ENCODE measurements around the gene GRIK3.

Gene GRIK3

DNA sequence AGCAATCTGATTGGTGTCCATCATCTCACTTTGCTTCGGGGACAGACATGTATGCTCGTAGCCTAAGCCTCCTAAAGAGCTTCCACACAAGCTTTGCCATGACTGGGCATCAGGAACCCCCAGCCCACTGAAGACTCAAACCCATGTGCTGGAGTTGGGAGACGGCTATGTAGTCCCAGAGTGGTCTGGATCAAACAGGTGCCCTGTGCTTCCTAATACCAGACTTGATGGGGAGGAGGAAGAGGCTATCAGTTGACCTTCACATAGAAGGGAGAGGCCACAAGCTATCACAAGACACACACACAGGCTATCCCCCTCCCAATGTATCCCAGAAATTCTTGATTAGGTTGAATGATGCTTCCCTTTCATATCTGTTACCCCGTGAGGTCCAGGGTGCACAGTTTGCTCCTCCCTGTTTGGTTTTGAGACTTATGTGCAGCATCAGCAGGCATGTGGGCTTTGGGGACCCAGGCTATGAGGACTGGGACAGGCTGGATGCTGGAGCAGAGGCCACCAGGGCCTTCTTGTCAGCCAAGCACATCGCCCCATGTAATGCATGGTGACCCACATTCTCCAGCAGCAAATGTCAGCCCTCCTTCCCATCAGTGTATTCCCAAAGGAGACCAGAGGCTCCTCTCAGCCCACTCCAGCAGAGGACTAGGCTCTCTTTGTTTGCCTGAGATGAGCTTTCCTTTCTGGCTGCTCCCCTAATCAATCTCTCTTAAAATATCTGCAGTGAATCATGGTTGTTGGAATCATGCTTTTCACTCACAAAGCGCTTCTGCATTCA is 159.8 kb downstream of the GRIK3 start:
- DNase-seq (ENCODE audit: low spot score): no peak

DNA sequence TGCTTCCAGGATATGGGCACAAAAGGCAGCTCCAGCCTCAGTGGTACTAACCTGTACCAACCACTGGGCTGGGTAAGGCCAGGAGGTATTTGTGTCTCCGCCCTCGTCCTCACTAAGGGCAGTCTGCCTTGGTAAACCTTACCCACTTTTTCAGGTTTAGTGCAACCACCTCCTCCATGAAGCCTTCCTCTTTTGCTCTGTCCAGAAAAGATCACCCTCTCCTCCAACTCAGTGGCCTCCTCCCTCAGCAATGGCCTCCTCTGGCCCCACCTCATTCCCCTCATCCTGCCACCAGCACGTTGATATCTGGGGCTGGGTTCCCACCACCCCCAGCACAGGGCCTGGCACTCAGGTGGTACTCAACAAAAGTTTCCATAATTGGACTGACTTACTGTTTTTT is 161.5 kb downstream of the GRIK3 start:
- no peak for DNase-seq (ENCODE audit: low spot score)

DNA sequence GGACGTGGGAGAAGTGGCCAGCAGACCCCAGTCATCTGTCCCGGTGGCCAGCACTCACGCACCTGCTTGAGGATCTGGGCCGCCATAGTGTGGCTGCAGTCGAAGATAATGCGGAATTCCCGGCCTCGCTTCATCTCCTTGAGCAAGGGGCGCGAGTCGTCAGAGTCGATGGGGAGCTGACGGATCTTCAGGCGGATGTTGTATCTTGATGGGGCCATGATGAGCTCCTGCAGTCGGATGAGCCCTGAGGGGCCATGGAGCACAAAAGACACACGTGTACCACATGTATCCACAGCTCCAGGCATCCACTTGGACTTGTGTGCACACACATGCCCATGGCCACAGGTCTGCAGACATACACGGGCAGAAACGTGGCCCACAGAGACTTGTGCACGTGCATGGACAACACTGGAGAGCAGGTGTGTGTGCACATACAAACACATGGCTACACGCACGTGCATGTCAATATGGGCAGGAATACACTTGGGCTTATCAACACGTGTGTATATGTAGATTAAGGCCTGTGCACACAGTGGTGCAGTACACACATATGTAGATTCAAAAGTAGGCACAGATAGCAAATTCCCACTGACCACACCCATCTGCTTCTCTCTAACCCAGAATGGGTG is 162.1 kb downstream of the GRIK3 start:
- no peak for DNase-seq (ENCODE audit: low spot score)

DNA sequence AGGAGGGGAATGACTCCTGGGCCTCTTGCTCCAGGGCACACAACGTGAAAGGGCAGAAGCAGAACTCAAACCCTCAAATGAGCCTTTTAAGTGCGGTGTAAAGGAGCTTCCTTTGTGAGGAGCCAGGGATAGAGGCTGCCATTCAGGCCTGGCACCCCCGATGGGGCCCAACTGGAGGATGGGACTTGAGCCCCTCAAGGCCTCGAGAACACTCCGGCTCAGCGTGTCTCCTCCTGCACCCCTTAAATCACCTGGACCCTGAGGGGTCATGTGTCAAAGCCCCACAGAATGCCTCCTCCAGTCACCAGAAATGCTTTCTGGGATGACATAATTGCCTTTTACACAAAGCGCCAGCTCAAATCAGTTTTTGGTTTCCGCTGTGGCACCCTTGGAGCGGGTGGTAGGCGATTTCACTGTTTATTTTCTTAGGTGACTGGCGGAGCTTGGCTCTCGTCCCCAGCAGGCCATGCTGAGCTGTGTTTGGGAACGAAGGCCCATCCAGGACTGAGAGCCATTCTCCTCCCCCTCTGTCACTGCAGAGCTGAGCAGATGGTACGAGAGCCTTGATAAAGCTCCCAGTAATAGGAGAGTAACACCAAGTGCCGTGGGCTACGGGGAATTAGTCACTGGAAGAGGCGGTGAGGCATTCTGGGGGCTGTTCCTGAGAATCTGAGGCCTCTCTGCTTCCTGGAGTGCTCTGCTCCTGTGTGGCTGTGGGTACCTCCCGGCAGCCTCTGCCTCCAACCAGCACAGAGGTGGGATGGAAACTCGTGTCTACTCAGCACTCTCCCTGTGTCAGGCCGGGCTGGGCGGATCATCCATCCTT is 163.0 kb downstream of the GRIK3 start:
- DNase-seq (ENCODE audit: low spot score): no peak

DNA sequence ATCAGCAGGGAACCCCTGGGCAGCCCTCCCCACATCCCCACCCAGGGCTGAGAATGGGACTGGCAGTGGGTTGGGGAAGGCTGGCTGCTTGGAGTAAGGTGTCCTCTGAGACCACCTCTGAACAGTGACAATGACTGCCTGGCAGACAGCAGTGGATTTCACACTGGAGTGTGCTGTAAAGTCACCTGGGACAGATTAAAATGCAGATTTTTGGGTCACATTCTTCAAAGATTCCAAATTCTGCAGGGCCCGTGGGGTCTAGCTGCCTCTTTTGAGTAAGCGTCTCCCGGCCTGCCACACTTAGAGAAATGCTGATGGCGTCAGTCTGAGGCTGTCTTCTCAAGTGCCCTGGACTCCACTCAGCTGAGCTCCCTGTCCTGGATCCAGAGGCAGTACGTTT is 164.5 kb downstream of the GRIK3 start:
- no peak for DNase-seq (ENCODE audit: low spot score)

DNA sequence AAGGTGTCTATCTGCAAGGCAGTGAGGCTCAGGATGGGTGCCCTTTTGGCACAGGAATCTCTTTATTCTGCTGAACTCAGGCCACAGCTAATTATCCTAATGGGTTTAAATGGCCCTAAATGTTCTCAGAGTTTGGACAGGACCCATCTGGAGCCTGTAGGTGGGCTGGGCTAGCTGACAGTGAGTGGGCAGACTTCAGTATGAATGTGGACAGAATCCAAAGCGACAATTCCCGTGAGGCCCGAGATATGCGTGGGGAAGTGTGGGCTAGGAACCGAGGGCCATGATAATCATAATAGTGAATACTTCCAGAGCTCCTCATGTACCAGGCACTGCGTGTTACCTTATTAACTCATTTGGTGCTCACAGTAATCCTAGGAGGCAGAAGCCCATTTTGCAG is 165.3 kb downstream of the GRIK3 start:
- DNase-seq (ENCODE audit: low spot score): no peak

DNA sequence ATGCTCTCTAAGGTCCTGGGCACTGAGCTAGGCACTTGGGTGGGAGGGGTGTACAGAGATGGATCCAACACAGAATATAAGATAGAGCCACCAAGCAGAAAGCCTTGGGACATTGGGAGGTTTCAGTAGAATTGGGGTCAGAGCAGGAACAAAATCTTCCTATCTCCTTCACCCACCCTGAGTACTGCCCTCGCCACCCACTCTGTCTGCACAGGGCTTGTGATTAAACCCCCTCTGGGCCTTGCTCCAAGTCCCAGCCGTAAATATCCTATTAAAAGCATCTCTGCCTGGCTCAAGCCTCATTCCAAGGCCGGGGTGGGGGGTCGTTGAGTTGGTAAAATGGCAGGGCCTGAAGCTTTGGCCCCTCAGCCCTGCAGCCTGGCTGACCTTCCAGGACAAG is 166.7 kb downstream of the GRIK3 start:
- no peak for DNase-seq (ENCODE audit: low spot score)

DNA sequence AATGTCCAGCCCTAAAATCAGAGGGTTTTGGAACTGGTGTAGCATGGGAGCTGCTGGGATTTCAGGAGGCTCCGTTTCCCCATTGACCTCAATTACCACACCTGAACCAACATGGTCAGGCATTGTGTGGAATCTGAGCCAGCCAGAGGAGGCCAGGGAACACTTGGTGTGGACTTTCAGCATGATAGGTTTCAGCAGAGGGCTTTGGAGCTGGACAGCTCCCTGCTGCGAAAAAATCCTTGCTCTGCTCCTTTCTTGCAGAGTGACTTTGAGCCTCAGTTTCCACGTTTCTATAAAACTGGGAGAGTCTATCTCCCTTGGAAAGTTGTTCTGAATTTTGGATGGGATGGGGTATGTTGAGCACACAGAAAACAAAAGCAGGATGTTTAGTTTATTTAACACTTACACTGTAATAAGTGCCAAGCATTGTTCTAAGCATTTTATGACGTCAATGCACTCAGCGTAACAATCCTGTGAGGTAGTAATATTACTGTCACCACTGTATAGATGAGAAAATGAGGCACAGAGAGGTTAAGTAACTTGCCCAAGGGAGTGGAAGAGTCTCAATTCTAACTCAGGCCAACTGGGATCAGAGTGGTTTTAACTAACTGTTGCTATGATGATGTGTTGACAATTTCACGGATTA is 168.0 kb downstream of the GRIK3 start:
- no peak for DNase-seq (ENCODE audit: low spot score)

DNA sequence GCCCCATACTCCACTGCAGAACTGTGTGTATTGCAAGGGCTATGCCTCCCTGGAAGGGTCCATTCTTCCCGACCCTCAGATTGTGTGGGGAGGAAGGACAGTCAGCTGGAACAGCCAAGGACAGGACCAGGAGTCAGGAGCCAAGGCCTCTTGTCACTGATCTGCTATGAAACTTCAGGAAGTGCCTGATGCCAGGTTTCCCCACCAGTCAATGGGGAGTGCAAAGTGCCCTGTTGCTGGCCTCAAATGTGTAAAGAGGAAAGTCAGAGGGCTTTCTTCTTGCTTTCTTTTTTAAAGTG is 168.8 kb downstream of the GRIK3 start:
- no peak for DNase-seq (ENCODE audit: low spot score)

DNA sequence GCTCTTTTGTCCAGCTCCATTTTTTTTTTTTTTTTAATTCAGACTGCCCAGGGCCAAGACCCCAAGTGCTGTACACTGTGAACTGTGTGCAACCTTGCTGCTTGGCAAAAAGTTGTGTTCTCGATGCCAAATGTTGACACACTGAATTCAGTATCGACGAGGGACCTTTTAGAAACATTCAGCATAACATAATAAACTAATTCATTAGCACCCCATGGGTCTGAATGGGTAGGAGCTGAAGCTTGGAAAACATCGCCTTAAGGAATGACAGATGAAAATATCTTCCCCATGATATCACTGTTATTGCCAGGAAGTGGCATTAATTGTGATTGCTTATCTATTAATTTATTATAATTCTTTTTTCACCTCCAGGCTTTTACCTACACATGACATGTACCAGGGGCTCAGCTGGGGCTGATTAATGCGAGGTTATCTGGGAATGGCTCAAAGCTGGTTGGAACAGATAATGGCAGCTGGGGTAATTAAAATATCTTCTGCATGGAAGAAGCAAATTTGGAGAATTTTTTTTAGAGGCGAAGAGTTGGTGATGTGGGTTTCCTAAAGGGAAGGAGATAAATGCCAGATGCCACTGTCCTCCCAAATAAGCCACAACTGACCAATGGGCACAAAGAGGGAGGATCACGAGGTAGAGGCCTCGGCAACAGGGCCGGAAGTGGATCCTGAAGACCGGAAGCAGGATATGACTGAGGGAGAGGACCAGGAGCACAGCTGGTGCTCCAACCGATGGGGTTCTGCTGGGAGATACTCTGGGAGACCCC is 169.3 kb downstream of the GRIK3 start:
- no peak for DNase-seq (ENCODE audit: low spot score)

DNA sequence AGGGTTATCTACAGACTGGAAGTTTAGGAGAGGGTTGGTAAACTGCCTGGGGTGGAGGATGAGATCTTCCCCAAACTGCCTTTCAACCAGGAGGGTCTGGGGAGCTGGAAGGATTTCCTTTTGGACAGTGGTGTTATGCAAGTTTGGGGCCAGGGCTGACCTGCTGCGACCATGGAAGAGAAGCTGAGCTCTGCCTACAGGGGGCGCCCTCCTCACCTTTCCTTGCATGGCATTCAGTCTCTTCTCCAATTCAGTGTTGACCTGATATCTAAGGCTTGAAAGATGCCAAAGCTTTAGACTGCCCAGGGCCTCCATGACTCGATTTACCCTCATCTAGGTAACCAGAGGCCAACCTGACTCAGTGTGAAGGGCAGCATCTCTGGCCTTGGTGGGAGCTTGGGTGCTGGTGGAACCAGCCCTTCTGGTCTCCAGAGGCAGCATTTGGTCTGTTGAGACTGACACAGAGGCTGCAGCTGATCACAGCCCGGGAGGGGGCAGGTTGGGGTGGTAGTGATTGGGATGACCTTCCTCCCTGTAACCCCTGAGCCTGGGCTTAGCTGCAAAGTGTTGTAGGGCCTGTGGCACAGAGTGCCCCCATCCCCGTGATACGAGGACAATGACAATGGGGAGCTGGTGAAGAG is 170.0 kb downstream of the GRIK3 start:
- no peak for DNase-seq (ENCODE audit: low spot score)

DNA sequence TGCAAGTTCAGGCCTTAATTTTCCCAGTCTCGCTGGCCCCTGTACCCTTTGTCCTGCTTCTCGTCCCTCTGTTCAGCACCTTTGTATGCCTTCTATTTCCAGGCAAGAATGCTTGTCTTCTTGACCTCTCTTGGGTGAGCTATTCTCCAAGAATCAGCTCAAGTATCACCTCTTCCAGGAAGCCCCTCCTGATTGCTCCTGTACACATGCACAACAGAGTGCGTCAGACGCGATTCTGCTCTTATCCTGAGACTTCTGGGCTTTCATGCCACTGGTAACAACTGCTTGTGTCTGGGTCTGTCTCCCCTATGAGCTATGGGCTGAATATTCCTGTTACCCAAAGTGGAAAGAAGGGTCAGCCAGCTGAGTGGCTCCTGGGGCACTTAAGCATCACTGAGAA is 170.8 kb downstream of the GRIK3 start:
- DNase-seq (ENCODE audit: low spot score): no peak

DNA sequence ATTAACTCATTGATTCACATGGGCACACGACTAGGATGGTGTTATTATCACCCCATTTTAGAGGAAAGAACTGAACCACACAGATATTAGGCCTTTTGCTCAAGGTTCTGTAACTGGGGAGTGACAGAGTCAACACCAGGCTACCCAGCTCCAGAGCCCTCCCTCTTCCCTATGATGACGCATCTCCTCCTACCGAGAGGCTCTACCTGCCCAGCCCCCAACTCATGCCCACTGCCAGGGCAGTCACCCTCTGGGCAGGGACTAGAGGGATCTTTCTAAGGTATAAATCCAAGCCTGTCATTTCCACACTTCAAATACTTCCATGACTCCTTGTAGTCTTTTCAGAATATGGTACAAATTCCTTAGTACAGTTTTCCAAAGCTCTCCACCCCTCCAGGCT is 171.3 kb downstream of the GRIK3 start:
- no peak for DNase-seq (ENCODE audit: low spot score)

DNA sequence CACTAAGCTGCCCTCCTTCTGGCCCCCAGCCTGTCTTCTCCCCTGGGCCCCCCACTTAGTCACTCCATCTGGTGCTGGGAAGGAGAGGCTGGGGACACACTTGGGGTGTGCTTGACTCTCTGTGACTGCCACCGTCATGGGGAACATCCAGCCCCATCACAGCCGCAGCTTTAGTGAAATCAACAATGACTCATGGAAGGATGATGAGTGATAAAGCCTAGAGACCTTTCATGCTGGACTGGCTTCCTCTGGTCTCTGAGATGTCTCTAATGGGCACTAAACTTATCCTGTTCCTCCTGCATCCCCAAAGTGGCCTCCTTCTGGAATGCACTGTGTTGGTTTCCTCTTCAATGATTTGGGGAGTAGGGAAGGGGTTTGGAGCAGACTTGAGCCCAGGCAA is 172.9 kb downstream of the GRIK3 start:
- no peak for DNase-seq (ENCODE audit: low spot score)

DNA sequence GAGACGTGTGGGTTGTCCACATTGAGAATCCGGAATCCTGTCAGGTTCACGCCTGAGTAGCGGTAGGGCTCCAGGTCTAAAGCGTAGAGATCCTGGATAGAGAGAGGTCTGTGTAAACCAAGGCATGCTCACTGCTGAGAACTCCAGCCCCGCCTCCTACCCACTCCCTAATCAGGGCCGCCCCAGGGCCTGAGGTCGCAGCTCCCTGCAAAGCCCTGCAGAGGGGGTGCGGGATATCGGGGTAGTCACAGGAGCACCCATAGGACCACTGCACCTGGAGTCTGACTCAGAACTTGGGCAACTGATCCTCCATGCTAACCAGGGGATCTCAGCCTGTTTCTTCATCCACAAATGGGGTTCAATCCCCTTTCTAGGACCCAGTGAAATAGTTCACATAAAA is 174.4 kb downstream of the GRIK3 start:
- DNase-seq (ENCODE audit: low spot score): no peak

DNA sequence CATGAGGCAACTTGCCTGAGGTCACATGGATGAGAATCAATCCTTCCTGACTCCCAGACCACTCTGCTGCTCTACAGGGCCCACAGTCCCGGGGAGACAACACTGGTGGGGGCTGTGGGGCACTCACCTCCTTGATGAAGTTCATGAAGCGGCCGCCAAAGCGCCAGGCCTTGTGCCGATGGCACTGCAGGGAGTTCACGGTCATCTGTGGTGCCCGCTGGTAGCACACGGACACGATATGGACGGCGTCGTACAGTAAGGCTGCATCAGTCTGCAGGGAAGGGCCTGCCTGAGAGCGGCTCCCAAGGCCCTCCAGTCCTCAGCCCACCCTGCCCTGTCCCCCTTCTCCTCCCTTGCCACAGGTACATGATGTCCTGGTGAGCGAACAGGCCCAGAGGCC is 175.3 kb downstream of the GRIK3 start:
- DNase-seq (ENCODE audit: low spot score): no peak

DNA sequence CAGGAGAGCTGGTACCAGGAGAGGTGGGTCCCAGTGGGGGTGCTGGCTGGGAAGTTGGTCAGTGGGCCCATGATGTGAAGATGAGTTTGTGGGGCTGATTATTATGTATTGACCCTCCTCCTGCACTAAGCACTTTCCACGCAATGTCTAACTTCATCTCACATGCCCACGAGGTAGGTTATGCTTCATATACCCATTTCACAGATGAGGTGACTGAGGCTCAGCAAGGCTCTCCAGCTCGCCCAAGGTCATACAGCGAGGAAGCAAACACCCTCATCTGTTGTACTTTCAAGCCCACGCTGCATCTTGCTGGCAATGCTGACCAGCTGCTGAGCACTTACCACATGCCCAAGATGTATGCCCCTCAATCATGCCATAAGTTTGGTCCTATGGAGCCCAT is 175.8 kb downstream of the GRIK3 start:
- no peak for DNase-seq (ENCODE audit: low spot score)

DNA sequence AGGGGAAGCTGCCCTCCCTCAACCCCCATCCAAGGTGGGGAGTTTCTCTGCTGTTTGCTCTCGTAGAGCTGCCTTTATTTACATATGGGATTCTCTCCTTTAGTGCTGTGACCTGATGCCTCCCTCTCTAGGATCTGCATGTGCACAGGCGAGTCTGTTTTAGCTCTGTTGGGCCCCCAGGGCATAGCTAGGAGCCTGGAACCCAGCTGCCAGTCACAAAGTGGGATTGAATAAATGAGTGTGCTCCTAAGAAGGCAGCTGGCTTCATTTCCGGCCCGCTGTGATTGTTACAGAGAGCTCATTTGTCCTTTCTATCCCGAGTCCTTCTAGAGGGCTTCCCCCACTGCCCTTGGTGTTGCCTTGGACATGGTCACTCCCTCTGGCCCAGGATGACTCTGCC is 176.6 kb downstream of the GRIK3 start:
- no peak for DNase-seq (ENCODE audit: low spot score)

DNA sequence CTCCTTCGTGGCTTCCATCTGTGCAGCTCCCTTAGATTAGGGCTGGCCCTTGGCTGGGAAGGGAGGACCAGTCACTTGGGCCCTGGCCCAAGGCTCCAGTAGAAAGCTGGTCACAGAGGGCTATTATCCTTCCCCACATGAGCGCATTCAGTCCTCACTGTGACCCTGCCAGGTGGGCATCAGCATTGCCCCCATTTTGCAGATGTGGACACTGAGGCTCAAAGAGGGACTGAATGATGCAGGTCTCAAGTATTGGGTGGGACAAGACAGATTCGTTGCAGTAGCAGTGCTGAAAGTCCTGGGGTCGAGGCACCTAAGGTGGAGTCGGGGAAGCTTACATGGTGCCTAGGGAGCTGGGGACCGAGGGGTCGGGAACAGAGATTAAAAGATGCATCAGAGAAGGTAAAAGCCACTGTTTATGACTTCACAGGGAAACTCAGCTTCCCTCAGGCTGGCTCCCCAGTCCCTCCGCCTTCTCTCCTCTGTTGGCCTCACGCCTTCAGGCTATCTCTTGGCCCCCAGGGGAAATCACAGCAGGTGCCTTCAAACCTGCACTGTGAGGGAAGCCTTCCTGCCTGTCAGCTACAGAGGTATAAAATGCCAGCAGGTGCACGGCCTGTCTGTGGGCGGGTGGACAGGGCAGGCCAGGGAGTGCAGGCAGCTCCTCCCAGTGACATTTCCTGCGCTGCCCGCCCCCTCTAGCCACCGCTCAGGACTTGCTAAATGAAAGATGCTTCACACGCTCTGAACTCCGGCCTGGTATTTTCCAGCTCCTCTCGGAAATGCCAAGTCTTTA is 178.4 kb downstream of the GRIK3 start:
- no peak for DNase-seq (ENCODE audit: low spot score)

DNA sequence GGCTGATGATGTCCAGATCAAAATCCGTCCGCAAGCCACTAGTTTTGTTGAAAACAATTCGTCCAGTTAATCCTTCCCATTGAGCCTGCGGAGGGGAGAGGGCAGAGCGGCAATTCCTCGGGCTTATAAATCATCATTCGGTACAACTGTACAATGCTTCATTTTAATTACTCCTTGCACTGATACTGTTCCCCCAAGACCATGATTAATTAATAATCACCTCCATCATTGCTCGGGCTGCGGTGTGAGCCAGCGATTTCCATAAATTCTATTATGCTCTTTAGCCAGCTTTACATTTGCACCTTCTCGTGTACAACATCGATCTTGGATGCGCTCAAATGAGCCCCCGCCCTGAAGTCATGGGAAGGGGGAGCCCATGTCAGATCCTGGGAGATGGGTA is 180.7 kb downstream of the GRIK3 start:
- DNase-seq (ENCODE audit: low spot score): no peak

DNA sequence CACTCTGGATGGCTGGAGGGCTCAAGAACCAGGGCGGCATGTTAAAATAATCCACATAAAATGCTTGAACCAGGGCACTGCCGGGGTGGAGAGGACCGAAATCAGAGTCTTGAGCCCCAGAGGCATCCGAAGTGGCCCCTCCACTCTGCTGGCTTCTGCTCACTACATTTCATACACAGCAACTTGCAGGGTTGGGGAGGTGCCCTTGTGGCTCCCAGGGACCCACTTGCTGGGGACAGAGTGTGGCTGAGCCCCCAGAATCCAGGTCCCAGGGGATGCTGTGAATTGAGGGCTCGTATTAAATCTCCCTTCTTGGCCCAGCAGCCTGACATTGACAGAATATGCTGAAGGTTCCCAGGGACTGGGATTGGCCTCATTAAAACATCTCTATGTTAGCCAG is 181.7 kb downstream of the GRIK3 start:
- DNase-seq (ENCODE audit: low spot score): no peak
